Smooth muscle cell (in vitro differentiated cells): ENCODE measurements around the gene ABCA7. TPM values are rescaled to one million over a fixed set of nuclear protein-coding genes. Genes with fewer than 3 reads are reported as not detected.

Experiments
- DNase-seq: peaks from one replicate; lab custom pipeline; 2025; ENCODE audit not compliant: unreplicated experiment; lab: John Stamatoyannopoulos, UW
- H2AFZ ChIP-seq: fragments of 200-600 bp; sonication (generic); 2 replicates; pipeline ENCODE4 v1.6.0; 2016; ENCODE audit warnings: antibody characterized with exemption, low read depth, mild to moderate bottlenecking
- H3F3A ChIP-seq: fragments of 200-600 bp; sonication (generic); 2 replicates; pipeline ENCODE4 v1.6.0; 2017; ENCODE audit warnings: antibody characterized with exemption, low read depth
- H3K27ac ChIP-seq: fragments of 200-600 bp; sonication (generic); 2 replicates; pipeline ENCODE4 v1.5.1; 2016; ENCODE audit warnings: low read depth, mild to moderate bottlenecking
- H3K27me3 ChIP-seq: fragments of 200-600 bp; sonication (generic); 2 replicates; pipeline ENCODE4 v1.6.1; 2016; ENCODE audit warnings: low read depth, mild to moderate bottlenecking
- H3K36me3 ChIP-seq: fragments of 200-600 bp; sonication (generic); 2 replicates; pipeline ENCODE4 v1.5.1; 2016; ENCODE audit warnings: low read depth
- H3K4me1 ChIP-seq: fragments of 200-600 bp; sonication (generic); 2 replicates; pipeline ENCODE4 v1.5.1; 2016; ENCODE audit warnings: low read depth
- H3K4me2 ChIP-seq: fragments of 200-600 bp; sonication (generic); 2 replicates; pipeline ENCODE4 v1.6.0; 2016; ENCODE audit warnings: mild to moderate bottlenecking
- H3K4me3 ChIP-seq: fragments of 200-600 bp; sonication (generic); 2 replicates; pipeline ENCODE4 v1.5.1; 2016; ENCODE audit warnings: mild to moderate bottlenecking
- H3K79me2 ChIP-seq: fragments of 200-600 bp; sonication (generic); 2 replicates; pipeline ENCODE4 v1.6.0; 2016; ENCODE audit warnings: low read depth, mild to moderate bottlenecking
- H3K9ac ChIP-seq: fragments of 200-600 bp; sonication (generic); 2 replicates; pipeline ENCODE4 v1.6.0; 2016; ENCODE audit warnings: low read depth
- H3K9me3 ChIP-seq: fragments of 200-600 bp; sonication (generic); replicated peaks from 2 replicates; pipeline ENCODE4 v1.5.1; 2016; ENCODE audit warnings: low read depth
- H4K20me1 ChIP-seq: fragments of 200-600 bp; sonication (generic); 2 replicates; pipeline ENCODE4 v1.6.0; 2016; ENCODE audit warnings: low read depth
- CTCF ChIP-seq: fragments of 200-600 bp; sonication (generic); IDR thresholded peaks from 2 replicates; pipeline ENCODE4 v1.5.1; 2017; ENCODE audit warnings: borderline replicate concordance, mild to moderate bottlenecking, antibody characterized with exemption; ENCODE audit not compliant: insufficient read depth, poor library complexity, severe bottlenecking
- WGBS: methylation state at CpG from one replicate; pipeline ENCODE4 v1.1.7; 2016; ENCODE audit warnings: low lambda C conversion rate; 5-methylcytosine and 5-hydroxymethylcytosine counted together
- polyA plus RNA-seq: library from polyadenylated mRNA; unstranded; fragments of >200 nt; fragmentation: Nextera tagmentation; extraction: Ambion mirVana; gene quantifications from 2 replicates; pipeline ENCODE4 v1.2.1, GENCODE V29; 2016
- total RNA-seq: library from RNA; depleted of rRNA; stranded (reverse); fragments of >200 nt; gene quantifications from 2 replicates; pipeline ENCODE4 v1.2.3, GENCODE V29; 2014

ABCA7 gene
- total and polyA plus RNA-seq, 2 experiments from 2014 or later: 4.1 to 11.8 TPM

GRCh38 chr19:1069009-1069779 lies 29.3 kb downstream of the ABCA7 start:
- Histone ChIP-seq H3K4me3 (no peak overlapping the region), H3K4me1 (peaks cover 6% of the 10 kb centered on the region), H3K36me3 (no peaks in the 10 kb centered on the region), H3K9ac (no peak overlapping the region), H3F3A (peaks cover 5% of the 10 kb centered on the region), H2AFZ (no peak overlapping the region), H3K27ac (no peak overlapping the region), H3K4me2 (no peak overlapping the region), H3K9me3 (no peaks in the 10 kb centered on the region), H4K20me1 (peaks cover 10% of the 10 kb centered on the region), H3K27me3 (peaks cover 39% of the 10 kb centered on the region), H3K79me2 (no peaks in the 10 kb centered on the region)
- WGBS: 88% methylated on average over 25 of the region's 25 CpGs
- TF ChIP-seq CTCF: no peak
- no peak for DNase-seq

- H3K79me2 ChIP-seq: no peaks in the 10 kb centered on the region
- H3K4me2 ChIP-seq: peak overlapping the region; percentile 61
- H4K20me1 ChIP-seq: peaks cover 10% of the 10 kb centered on the region
- H3K27me3 ChIP-seq: peaks cover 39% of the 10 kb centered on the region
- H3K36me3 ChIP-seq: no peaks in the 10 kb centered on the region
- H3K9me3 ChIP-seq: no peaks in the 10 kb centered on the region
- no peak overlapping the region for H3K9ac ChIP-seq
- no peak overlapping the region for H3K4me3 ChIP-seq
- H3K27ac ChIP-seq: no peak overlapping the region
- H3F3A ChIP-seq: peaks cover under 1% of the 10 kb centered on the region
- 27% methylated on average over 20 of the region's 21 CpGs for WGBS
- DNase-seq: no peak
- no peak overlapping the region for H2AFZ ChIP-seq
- peaks cover 6% of the 10 kb centered on the region for H3K4me1 ChIP-seq
- TF ChIP-seq CTCF: no peak
These were observed 30.6 kb downstream of the ABCA7 start for GRCh38 chr19:1070576-1070930.

- H3F3A ChIP-seq: no peaks in the 10 kb centered on the region
- no peak overlapping the region for H2AFZ ChIP-seq
- H3K79me2 ChIP-seq: no peaks in the 10 kb centered on the region
- H3K9me3 ChIP-seq: no peaks in the 10 kb centered on the region
- H4K20me1 ChIP-seq: peaks cover 10% of the 10 kb centered on the region
- H3K27ac ChIP-seq: no peak overlapping the region
- 14% methylated on average over 60 of the region's 99 CpGs for WGBS
- H3K4me2 ChIP-seq: peak overlapping the region; percentile 61
- no peak for DNase-seq
- no peak for TF ChIP-seq CTCF
- H3K27me3 ChIP-seq: peaks cover 39% of the 10 kb centered on the region
- H3K36me3 ChIP-seq: no peaks in the 10 kb centered on the region
- no peak overlapping the region for H3K4me3 ChIP-seq
- no peak overlapping the region for H3K9ac ChIP-seq
- peaks cover 5% of the 10 kb centered on the region for H3K4me1 ChIP-seq
These were observed 31.3 kb downstream of the ABCA7 start for GRCh38 chr19:1070931-1071791.
